ENCODE data around the gene ACTN3.
"Not testable (repeated sequence)": the region's sequence is repeated elsewhere in the genome, so short reads cannot be mapped to it uniquely, and the experiment has no call there.

ACTN3 gene

GRCh38 chr11:66543263-66544107 is 3.2 kb upstream of the ACTN3 start:
- no peak overlapping the region for H3K9ac ChIP-seq (ENCODE audit: low read depth in 1 of 2, low read length in 2 of 2)
- no peak overlapping the region for H3K27ac ChIP-seq (ENCODE audit: low read depth, low read length)
- no peaks in the 10 kb centered on the region for H3K9me3 ChIP-seq (ENCODE audit: control insufficient read depth in 1 of 2, low read length in 2 of 2)
- H3K36me3 ChIP-seq (ENCODE audit: control insufficient read depth in 1 of 2, insufficient read depth in 2 of 2, low read length in 2 of 2) = peaks cover 0 to 26% of the 10 kb centered on the region in 2 donors
- no peaks in the 10 kb centered on the region for H3K27me3 ChIP-seq (ENCODE audit: control insufficient read depth in 1 of 2, insufficient read depth in 2 of 2, low read length in 2 of 2)
- H3K4me1 ChIP-seq (ENCODE audit: control insufficient read depth in 1 of 2, insufficient read depth in 2 of 2, low read length in 2 of 2) = peaks cover 0 to 16% of the 10 kb centered on the region in 2 donors
- H3K4me3 ChIP-seq (ENCODE audit: low read depth in 1 of 2, low read length in 2 of 2) = peak overlapping the region in 1 of 2 donors; percentile 8

GRCh38 chr11:66544952-66545351 is 1.8 kb upstream of the ACTN3 start:
- H3K9me3 ChIP-seq (ENCODE audit: control insufficient read depth in 1 of 2, low read length in 2 of 2); H3K27me3 ChIP-seq (ENCODE audit: control insufficient read depth in 1 of 2, insufficient read depth in 2 of 2, low read length in 2 of 2); H3K27ac ChIP-seq (ENCODE audit: low read depth, low read length): not testable (repeated sequence)
- Histone ChIP-seq H3K36me3 (ENCODE audit: control insufficient read depth in 1 of 2, insufficient read depth in 2 of 2, low read length in 2 of 2) (peaks cover 0 to 18% of the 10 kb centered on the region in 2 donors), H3K9ac (ENCODE audit: low read depth in 1 of 2, low read length in 2 of 2) (peak overlapping the region; percentile 69 to 86), H3K4me1 (ENCODE audit: control insufficient read depth in 1 of 2, insufficient read depth in 2 of 2, low read length in 2 of 2) (peaks cover 0 to 16% of the 10 kb centered on the region in 2 donors), H3K4me3 (ENCODE audit: low read depth in 1 of 2, low read length in 2 of 2) (peak overlapping the region; percentile 78 to 79)

GRCh38 chr11:66545701-66546367 is 869 bp upstream of the ACTN3 start, which contains the start of gene ZDHHC24:
TSS of gene ZDHHC24 (minus strand) at chr11:66546048. CDS start at chr11:66546003, 45 bp downstream.
- Histone ChIP-seq H3K36me3 (ENCODE audit: control insufficient read depth in 1 of 2, insufficient read depth in 2 of 2, low read length in 2 of 2) (peaks cover 0 to 15% of the 10 kb centered on the region in 2 donors), H3K4me3 (ENCODE audit: low read depth in 1 of 2, low read length in 2 of 2) (peak within 1 kb of the TSS; percentile 78 to 79), H3K27ac (ENCODE audit: low read depth, low read length) (no peak within 1 kb of the TSS), H3K4me1 (ENCODE audit: control insufficient read depth in 1 of 2, insufficient read depth in 2 of 2, low read length in 2 of 2) (peaks cover 0 to 16% of the 10 kb centered on the region in 2 donors), H3K27me3 (ENCODE audit: control insufficient read depth in 1 of 2, insufficient read depth in 2 of 2, low read length in 2 of 2) (no peaks in the 10 kb centered on the region), H3K9ac (ENCODE audit: low read depth in 1 of 2, low read length in 2 of 2) (peak within 1 kb of the TSS; percentile 69 to 86), H3K9me3 (ENCODE audit: control insufficient read depth in 1 of 2, low read length in 2 of 2) (no peaks in the 10 kb centered on the region)

- Histone ChIP-seq H3K9ac (ENCODE audit: low read depth in 1 of 2, low read length in 2 of 2) (no peak overlapping the region), H3K27me3 (ENCODE audit: control insufficient read depth in 1 of 2, insufficient read depth in 2 of 2, low read length in 2 of 2) (no peaks in the 10 kb centered on the region), H3K4me1 (ENCODE audit: control insufficient read depth in 1 of 2, insufficient read depth in 2 of 2, low read length in 2 of 2) (peaks cover 0 to 16% of the 10 kb centered on the region in 2 donors), H3K27ac (ENCODE audit: low read depth, low read length) (no peak overlapping the region), H3K36me3 (ENCODE audit: control insufficient read depth in 1 of 2, insufficient read depth in 2 of 2, low read length in 2 of 2) (peaks cover 0 to 4% of the 10 kb centered on the region in 2 donors), H3K9me3 (ENCODE audit: control insufficient read depth in 1 of 2, low read length in 2 of 2) (no peaks in the 10 kb centered on the region), H3K4me3 (ENCODE audit: low read depth in 1 of 2, low read length in 2 of 2) (no peak overlapping the region)
These were observed 411 bp downstream of the ACTN3 start for GRCh38 chr11:66546966-66547661.

- Histone ChIP-seq H3K4me3 (ENCODE audit: low read depth in 1 of 2, low read length in 2 of 2) (no peak overlapping the region), H3K27ac (ENCODE audit: low read depth, low read length) (no peak overlapping the region), H3K9ac (ENCODE audit: low read depth in 1 of 2, low read length in 2 of 2) (no peak overlapping the region), H3K9me3 (ENCODE audit: control insufficient read depth in 1 of 2, low read length in 2 of 2) (no peaks in the 10 kb centered on the region), H3K27me3 (ENCODE audit: control insufficient read depth in 1 of 2, insufficient read depth in 2 of 2, low read length in 2 of 2) (no peaks in the 10 kb centered on the region), H3K4me1 (ENCODE audit: control insufficient read depth in 1 of 2, insufficient read depth in 2 of 2, low read length in 2 of 2) (peaks cover 0 to 16% of the 10 kb centered on the region in 2 donors), H3K36me3 (ENCODE audit: control insufficient read depth in 1 of 2, insufficient read depth in 2 of 2, low read length in 2 of 2) (peaks cover 0 to under 1% of the 10 kb centered on the region in 2 donors)
These were observed 933 bp downstream of the ACTN3 start for GRCh38 chr11:66547662-66548009.

GRCh38 chr11:66548041-66548440 is 1.3 kb downstream of the ACTN3 start:
- Histone ChIP-seq H3K9ac (ENCODE audit: low read depth in 1 of 2, low read length in 2 of 2) (no peak overlapping the region), H3K9me3 (ENCODE audit: control insufficient read depth in 1 of 2, low read length in 2 of 2) (no peaks in the 10 kb centered on the region), H3K27me3 (ENCODE audit: control insufficient read depth in 1 of 2, insufficient read depth in 2 of 2, low read length in 2 of 2) (no peaks in the 10 kb centered on the region), H3K4me3 (ENCODE audit: low read depth in 1 of 2, low read length in 2 of 2) (no peak overlapping the region), H3K4me1 (ENCODE audit: control insufficient read depth in 1 of 2, insufficient read depth in 2 of 2, low read length in 2 of 2) (peaks cover 0 to 16% of the 10 kb centered on the region in 2 donors), H3K27ac (ENCODE audit: low read depth, low read length) (no peak overlapping the region), H3K36me3 (ENCODE audit: control insufficient read depth in 1 of 2, insufficient read depth in 2 of 2, low read length in 2 of 2) (no peaks in the 10 kb centered on the region)

GRCh38 chr11:66548774-66549630 is 2.3 kb downstream of the ACTN3 start:
- no peaks in the 10 kb centered on the region for H3K9me3 ChIP-seq (ENCODE audit: control insufficient read depth in 1 of 2, low read length in 2 of 2)
- no peak overlapping the region for H3K9ac ChIP-seq (ENCODE audit: low read depth in 1 of 2, low read length in 2 of 2)
- no peak overlapping the region for H3K27ac ChIP-seq (ENCODE audit: low read depth, low read length)
- no peaks in the 10 kb centered on the region for H3K27me3 ChIP-seq (ENCODE audit: control insufficient read depth in 1 of 2, insufficient read depth in 2 of 2, low read length in 2 of 2)
- H3K4me1 ChIP-seq (ENCODE audit: control insufficient read depth in 1 of 2, insufficient read depth in 2 of 2, low read length in 2 of 2) = peaks cover 0 to 13% of the 10 kb centered on the region in 2 donors
- no peak overlapping the region for H3K4me3 ChIP-seq (ENCODE audit: low read depth in 1 of 2, low read length in 2 of 2)
- no peaks in the 10 kb centered on the region for H3K36me3 ChIP-seq (ENCODE audit: control insufficient read depth in 1 of 2, insufficient read depth in 2 of 2, low read length in 2 of 2)

- Histone ChIP-seq H3K4me3 (ENCODE audit: low read depth in 1 of 2, low read length in 2 of 2) (no peak overlapping the region), H3K27ac (ENCODE audit: low read depth, low read length) (no peak overlapping the region), H3K27me3 (ENCODE audit: control insufficient read depth in 1 of 2, insufficient read depth in 2 of 2, low read length in 2 of 2) (no peaks in the 10 kb centered on the region), H3K4me1 (ENCODE audit: control insufficient read depth in 1 of 2, insufficient read depth in 2 of 2, low read length in 2 of 2) (peaks cover 0 to 8% of the 10 kb centered on the region in 2 donors), H3K9ac (ENCODE audit: low read depth in 1 of 2, low read length in 2 of 2) (no peak overlapping the region), H3K9me3 (ENCODE audit: control insufficient read depth in 1 of 2, low read length in 2 of 2) (no peaks in the 10 kb centered on the region), H3K36me3 (ENCODE audit: control insufficient read depth in 1 of 2, insufficient read depth in 2 of 2, low read length in 2 of 2) (no peaks in the 10 kb centered on the region)
These were observed 3.0 kb downstream of the ACTN3 start for GRCh38 chr11:66549696-66550095.

GRCh38 chr11:66550887-66551286 is 4.2 kb downstream of the ACTN3 start:
- no peak overlapping the region for H3K4me3 ChIP-seq (ENCODE audit: low read depth in 1 of 2, low read length in 2 of 2)
- H3K4me1 ChIP-seq (ENCODE audit: control insufficient read depth in 1 of 2, insufficient read depth in 2 of 2, low read length in 2 of 2) = no peaks in the 10 kb centered on the region
- no peaks in the 10 kb centered on the region for H3K27me3 ChIP-seq (ENCODE audit: control insufficient read depth in 1 of 2, insufficient read depth in 2 of 2, low read length in 2 of 2)
- no peaks in the 10 kb centered on the region for H3K36me3 ChIP-seq (ENCODE audit: control insufficient read depth in 1 of 2, insufficient read depth in 2 of 2, low read length in 2 of 2)
- H3K9ac ChIP-seq (ENCODE audit: low read depth in 1 of 2, low read length in 2 of 2) = no peak overlapping the region
- no peak overlapping the region for H3K27ac ChIP-seq (ENCODE audit: low read depth, low read length)
- no peaks in the 10 kb centered on the region for H3K9me3 ChIP-seq (ENCODE audit: control insufficient read depth in 1 of 2, low read length in 2 of 2)
